ENCODE results near the gene FHAD1.

DNA sequence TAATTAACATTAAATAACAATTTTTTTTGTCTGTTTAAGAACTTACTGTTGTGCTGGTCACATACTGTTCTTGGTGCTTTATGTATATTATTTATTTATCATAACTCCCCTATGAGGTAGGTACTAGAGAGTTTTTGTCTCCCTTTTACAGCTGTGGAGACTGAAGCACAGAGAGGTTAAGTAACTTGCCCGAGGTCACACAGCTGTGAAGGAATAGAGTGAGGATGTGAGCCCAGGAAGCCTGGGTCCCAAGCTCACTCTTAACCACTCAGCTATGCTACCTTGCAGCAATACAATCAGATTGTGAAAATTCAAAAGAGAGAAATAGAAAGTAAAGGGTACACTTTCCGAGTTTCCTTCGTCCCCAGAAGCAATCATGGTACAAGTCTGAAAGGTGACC, 35.6 kb upstream of the FHAD1 start:
- TF ChIP-seq POLR2A (IDR thresholded peaks at IDR 0.05) = no peak
- TF ChIP-seq, protein P1, sequence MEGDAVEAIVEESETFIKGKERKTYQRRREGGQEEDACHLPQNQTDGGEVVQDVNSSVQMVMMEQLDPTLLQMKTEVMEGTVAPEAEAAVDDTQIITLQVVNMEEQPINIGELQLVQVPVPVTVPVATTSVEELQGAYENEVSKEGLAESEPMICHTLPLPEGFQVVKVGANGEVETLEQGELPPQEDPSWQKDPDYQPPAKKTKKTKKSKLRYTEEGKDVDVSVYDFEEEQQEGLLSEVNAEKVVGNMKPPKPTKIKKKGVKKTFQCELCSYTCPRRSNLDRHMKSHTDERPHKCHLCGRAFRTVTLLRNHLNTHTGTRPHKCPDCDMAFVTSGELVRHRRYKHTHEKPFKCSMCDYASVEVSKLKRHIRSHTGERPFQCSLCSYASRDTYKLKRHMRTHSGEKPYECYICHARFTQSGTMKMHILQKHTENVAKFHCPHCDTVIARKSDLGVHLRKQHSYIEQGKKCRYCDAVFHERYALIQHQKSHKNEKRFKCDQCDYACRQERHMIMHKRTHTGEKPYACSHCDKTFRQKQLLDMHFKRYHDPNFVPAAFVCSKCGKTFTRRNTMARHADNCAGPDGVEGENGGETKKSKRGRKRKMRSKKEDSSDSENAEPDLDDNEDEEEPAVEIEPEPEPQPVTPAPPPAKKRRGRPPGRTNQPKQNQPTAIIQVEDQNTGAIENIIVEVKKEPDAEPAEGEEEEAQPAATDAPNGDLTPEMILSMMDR (IDR thresholded peaks at IDR 0.05) = no peak
